Measurements from ENCODE around the gene KNOP1. TPM values are rescaled to one million over a fixed set of nuclear protein-coding genes. Genes with fewer than 3 reads are reported as not detected.
"Not testable (repeated sequence)": the region's sequence is repeated elsewhere in the genome, so short reads cannot be mapped to it uniquely, and the experiment has no call there.

The KNOP1 gene
- total RNA-seq, 2 experiments from 2014 or later: 24.3 to 26.4 TPM

- H3K9me3 Mint-ChIP-seq: peaks cover 12% of the 10 kb centered on the region
- ChIA-PET CTCF (interaction anchor here (0.8 kb wide), 1 partner anchor 9 kb away, joined by 3 read pairs; no protein-coding TSS in a partner anchor), POLR2A (no interaction called here)
- no peak overlapping the region for H3K4me3 Mint-ChIP-seq
- H3K27me3 Mint-ChIP-seq: no peaks in the 10 kb centered on the region
- H3K4me1 Mint-ChIP-seq (ENCODE audit: low read depth): peaks cover 24% of the 10 kb centered on the region
- H3K36me3 Mint-ChIP-seq: peaks cover 34% of the 10 kb centered on the region
- H3K27ac Mint-ChIP-seq: no peak overlapping the region
- intact Hi-C loops (cut with micrococcal nuclease): no loop called here
- DNase-seq: no peak
Measured at GRCh38 chr16:19688396-19689024, 29.5 kb downstream of the KNOP1 start.

- H3K27ac Mint-ChIP-seq: no peak overlapping the region
- CTCF ChIA-PET: no interaction called here
- H3K36me3 Mint-ChIP-seq: peaks cover 41% of the 10 kb centered on the region
Measured at GRCh38 chr16:19687279-19687678, 30.7 kb downstream of the KNOP1 start.

GRCh38 chr16:19685176-19685575 lies 32.9 kb downstream of the KNOP1 start:
- Mint-ChIP-seq H3K27ac (no peak overlapping the region), H3K36me3 (peaks cover 44% of the 10 kb centered on the region), H3K9me3 (peaks cover 17% of the 10 kb centered on the region), H3K4me3 (no peak overlapping the region), H3K4me1 (ENCODE audit: low read depth) (peaks cover 18% of the 10 kb centered on the region), H3K27me3 (no peaks in the 10 kb centered on the region)
- ChIA-PET CTCF (no interaction called here), POLR2A (interaction anchor here (0.7 kb wide), 1 partner anchor 576 kb away, joined by 3 read pairs; no protein-coding TSS in a partner anchor)
- intact Hi-C loops (cut with micrococcal nuclease): no loop called here
- no peak for DNase-seq

More at GRCh38 chr16:19687279-19687678, 30.7 kb downstream of the KNOP1 start:
- H3K4me3 Mint-ChIP-seq: no peak overlapping the region
- DNase-seq: no peak
- peaks cover 17% of the 10 kb centered on the region for H3K9me3 Mint-ChIP-seq
- H3K4me1 Mint-ChIP-seq (ENCODE audit: low read depth): peaks cover 24% of the 10 kb centered on the region
- POLR2A ChIA-PET: no interaction called here
- intact Hi-C loops (cut with micrococcal nuclease): no loop called here
- H3K27me3 Mint-ChIP-seq: no peaks in the 10 kb centered on the region

- no peak overlapping the region for H3K4me3 Mint-ChIP-seq
- ChIA-PET POLR2A (no interaction called here), CTCF (no interaction called here)
- peaks cover 17% of the 10 kb centered on the region for H3K9me3 Mint-ChIP-seq
- DNase-seq: no peak
- intact Hi-C loops (cut with micrococcal nuclease): no loop called here
- peaks cover 6% of the 10 kb centered on the region for H3K4me1 Mint-ChIP-seq (ENCODE audit: low read depth)
- peaks cover 48% of the 10 kb centered on the region for H3K36me3 Mint-ChIP-seq
- no peaks in the 10 kb centered on the region for H3K27me3 Mint-ChIP-seq
- no peak overlapping the region for H3K27ac Mint-ChIP-seq
Measured at GRCh38 chr16:19683453-19684236, 34.4 kb downstream of the KNOP1 start.

GRCh38 chr16:19681637-19682036 lies 36.4 kb downstream of the KNOP1 start:
- Mint-ChIP-seq H3K4me3 (no peak overlapping the region), H3K9me3 (peaks cover 17% of the 10 kb centered on the region), H3K27me3 (no peaks in the 10 kb centered on the region), H3K36me3 (peaks cover 49% of the 10 kb centered on the region), H3K27ac (no peak overlapping the region), H3K4me1 (ENCODE audit: low read depth) (no peaks in the 10 kb centered on the region)
- intact Hi-C loops (cut with micrococcal nuclease): no loop called here
- ChIA-PET POLR2A (no interaction called here), CTCF (interaction anchor here (1.0 kb wide), 1 partner anchor 80 kb away, joined by 3 read pairs; no protein-coding TSS in a partner anchor)
- no peak for DNase-seq

- DNase-seq: no peak
- CTCF ChIA-PET: no interaction called here
- POLR2A ChIA-PET: no interaction called here
- intact Hi-C loops (cut with micrococcal nuclease): no loop called here
- Mint-ChIP-seq H3K36me3 (peaks cover 50% of the 10 kb centered on the region), H3K4me1 (ENCODE audit: low read depth) (no peaks in the 10 kb centered on the region), H3K9me3 (peaks cover 17% of the 10 kb centered on the region), H3K4me3 (no peak overlapping the region), H3K27ac (no peak overlapping the region), H3K27me3 (no peaks in the 10 kb centered on the region)
Measured at GRCh38 chr16:19680881-19681340, 37.1 kb downstream of the KNOP1 start.

- H3K4me1 Mint-ChIP-seq (ENCODE audit: low read depth); H3K9me3 Mint-ChIP-seq; POLR2A ChIA-PET; H3K27ac Mint-ChIP-seq; H3K4me3 Mint-ChIP-seq; H3K27me3 Mint-ChIP-seq; CTCF ChIA-PET; intact Hi-C loops (cut with micrococcal nuclease); DNase-seq: not testable (repeated sequence)
- peaks cover 45% of the 10 kb centered on the region for H3K36me3 Mint-ChIP-seq
Measured at GRCh38 chr16:19679281-19679680, 38.7 kb downstream of the KNOP1 start.

GRCh38 chr16:19678804-19679203 lies 39.2 kb downstream of the KNOP1 start:
- H3K9me3 Mint-ChIP-seq: peaks cover 7% of the 10 kb centered on the region

GRCh38 chr16:19677402-19677801 lies 40.6 kb downstream of the KNOP1 start:
- intact Hi-C loops (cut with micrococcal nuclease): no loop called here
- H3K9me3 Mint-ChIP-seq: no peaks in the 10 kb centered on the region
- H3K27ac Mint-ChIP-seq: no peak overlapping the region

More at GRCh38 chr16:19678804-19679203, 39.2 kb downstream of the KNOP1 start:
- H3K36me3 Mint-ChIP-seq: peaks cover 43% of the 10 kb centered on the region
- no peaks in the 10 kb centered on the region for H3K27me3 Mint-ChIP-seq
- ChIA-PET CTCF (no interaction called here), POLR2A (no interaction called here)
- H3K4me1 Mint-ChIP-seq (ENCODE audit: low read depth): no peaks in the 10 kb centered on the region
- no peak for DNase-seq
- intact Hi-C loops (cut with micrococcal nuclease): no loop called here
- no peak overlapping the region for H3K4me3 Mint-ChIP-seq
- no peak overlapping the region for H3K27ac Mint-ChIP-seq

GRCh38 chr16:19674485-19674884 lies 43.5 kb downstream of the KNOP1 start:
- Mint-ChIP-seq H3K36me3 (peaks cover 20% of the 10 kb centered on the region), H3K4me3 (no peak overlapping the region), H3K27ac (no peak overlapping the region), H3K27me3 (no peaks in the 10 kb centered on the region), H3K9me3 (no peaks in the 10 kb centered on the region), H3K4me1 (ENCODE audit: low read depth) (no peaks in the 10 kb centered on the region)
- ChIA-PET CTCF (interaction anchor here (1.4 kb wide), 1 partner anchor 22 kb away, joined by 3 read pairs; no protein-coding TSS in a partner anchor), POLR2A (no interaction called here)
- no peak for DNase-seq
- intact Hi-C loops (cut with micrococcal nuclease): no loop called here

More at GRCh38 chr16:19677402-19677801, 40.6 kb downstream of the KNOP1 start:
- H3K4me3 Mint-ChIP-seq: no peak overlapping the region
- POLR2A ChIA-PET: no interaction called here
- CTCF ChIA-PET: no interaction called here
- no peaks in the 10 kb centered on the region for H3K4me1 Mint-ChIP-seq (ENCODE audit: low read depth)
- H3K27me3 Mint-ChIP-seq: no peaks in the 10 kb centered on the region
- H3K36me3 Mint-ChIP-seq: peaks cover 29% of the 10 kb centered on the region
- DNase-seq: no peak

GRCh38 chr16:19672378-19672777 lies 45.6 kb downstream of the KNOP1 start:
- Mint-ChIP-seq H3K4me1 (ENCODE audit: low read depth) (no peaks in the 10 kb centered on the region), H3K4me3 (no peak overlapping the region), H3K36me3 (peaks cover 17% of the 10 kb centered on the region), H3K27me3 (no peaks in the 10 kb centered on the region), H3K9me3 (no peaks in the 10 kb centered on the region), H3K27ac (no peak overlapping the region)
- CTCF ChIA-PET: no interaction called here
- POLR2A ChIA-PET: no interaction called here
- intact Hi-C loops (cut with micrococcal nuclease): no loop called here
- DNase-seq: no peak

- intact Hi-C loops (cut with micrococcal nuclease): no loop called here
Measured at GRCh38 chr16:19666477-19666876, 51.5 kb downstream of the KNOP1 start.

More at GRCh38 chr16:19666477-19666876, 51.5 kb downstream of the KNOP1 start:
- CTCF ChIA-PET: no interaction called here
- POLR2A ChIA-PET: interaction anchor here (0.5 kb wide), 1 partner anchor 20 kb away, joined by 3 read pairs; no protein-coding TSS in a partner anchor
- Mint-ChIP-seq H3K9me3 (peaks cover 9% of the 10 kb centered on the region), H3K4me1 (ENCODE audit: low read depth) (no peaks in the 10 kb centered on the region), H3K36me3 (peaks cover 22% of the 10 kb centered on the region), H3K27me3 (no peaks in the 10 kb centered on the region), H3K4me3 (no peak overlapping the region), H3K27ac (no peak overlapping the region)
- no peak for DNase-seq

Measured in activated CD4-positive, alpha-beta memory T cell treated with anti-CD3 and anti-CD28 coated beads for 36 hours (primary cell).